DOHH2 (cell line): ENCODE data around the gene SLC25A10.

Experiments
- EZH2phosphoT487 ChIP-seq: fragments of 200-600 bp; sonication (generic); IDR thresholded peaks from 2 replicates; pipeline ENCODE4 v1.6.1; 2017; ENCODE audit warnings: borderline replicate concordance, mild to moderate bottlenecking, antibody characterized with exemption, low read length, moderate library complexity, mixed read lengths
- TF ChIP-seq, protein P1 (sequence below): fragments of 200-600 bp; sonication (generic); IDR thresholded peaks from one replicate; pipeline ENCODE4 v1.5.1; 2014; ENCODE audit warnings: antibody characterized with exemption, mild to moderate bottlenecking, low read depth, low read length; ENCODE audit not compliant: poor library complexity, severe bottlenecking

DNA sequence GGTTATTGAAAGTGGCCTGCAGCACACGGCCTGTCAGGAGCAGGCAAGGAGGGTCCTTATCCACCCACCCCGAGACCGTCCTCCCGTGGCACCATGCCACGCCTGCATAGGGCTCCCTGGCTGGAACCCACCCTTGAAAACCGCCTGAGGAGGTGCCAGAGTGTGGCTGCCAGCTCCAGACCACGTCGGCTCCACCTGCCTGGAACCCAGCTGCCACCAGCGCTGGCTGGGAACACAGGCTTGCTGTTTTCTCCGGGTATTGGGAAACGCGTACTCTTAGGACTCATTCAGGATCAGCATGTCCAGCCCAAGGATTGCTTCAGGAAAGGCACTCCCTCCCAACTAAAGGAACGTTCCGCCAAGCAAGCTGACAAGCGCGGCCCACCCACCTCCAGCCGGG lies 35.2 kb upstream of the SLC25A10 start:
- TF ChIP-seq, protein P1, sequence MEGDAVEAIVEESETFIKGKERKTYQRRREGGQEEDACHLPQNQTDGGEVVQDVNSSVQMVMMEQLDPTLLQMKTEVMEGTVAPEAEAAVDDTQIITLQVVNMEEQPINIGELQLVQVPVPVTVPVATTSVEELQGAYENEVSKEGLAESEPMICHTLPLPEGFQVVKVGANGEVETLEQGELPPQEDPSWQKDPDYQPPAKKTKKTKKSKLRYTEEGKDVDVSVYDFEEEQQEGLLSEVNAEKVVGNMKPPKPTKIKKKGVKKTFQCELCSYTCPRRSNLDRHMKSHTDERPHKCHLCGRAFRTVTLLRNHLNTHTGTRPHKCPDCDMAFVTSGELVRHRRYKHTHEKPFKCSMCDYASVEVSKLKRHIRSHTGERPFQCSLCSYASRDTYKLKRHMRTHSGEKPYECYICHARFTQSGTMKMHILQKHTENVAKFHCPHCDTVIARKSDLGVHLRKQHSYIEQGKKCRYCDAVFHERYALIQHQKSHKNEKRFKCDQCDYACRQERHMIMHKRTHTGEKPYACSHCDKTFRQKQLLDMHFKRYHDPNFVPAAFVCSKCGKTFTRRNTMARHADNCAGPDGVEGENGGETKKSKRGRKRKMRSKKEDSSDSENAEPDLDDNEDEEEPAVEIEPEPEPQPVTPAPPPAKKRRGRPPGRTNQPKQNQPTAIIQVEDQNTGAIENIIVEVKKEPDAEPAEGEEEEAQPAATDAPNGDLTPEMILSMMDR, result no peak
- no peak for TF ChIP-seq EZH2phosphoT487
